GM04503 (cell line): ENCODE data around the gene NLRP14.

Experiments used
- DNase-seq: peaks from one replicate; pipeline ENCODE4 v3.0.0-alpha.2; 2012; ENCODE audit warnings: low read depth

The NLRP14 gene, protein sequence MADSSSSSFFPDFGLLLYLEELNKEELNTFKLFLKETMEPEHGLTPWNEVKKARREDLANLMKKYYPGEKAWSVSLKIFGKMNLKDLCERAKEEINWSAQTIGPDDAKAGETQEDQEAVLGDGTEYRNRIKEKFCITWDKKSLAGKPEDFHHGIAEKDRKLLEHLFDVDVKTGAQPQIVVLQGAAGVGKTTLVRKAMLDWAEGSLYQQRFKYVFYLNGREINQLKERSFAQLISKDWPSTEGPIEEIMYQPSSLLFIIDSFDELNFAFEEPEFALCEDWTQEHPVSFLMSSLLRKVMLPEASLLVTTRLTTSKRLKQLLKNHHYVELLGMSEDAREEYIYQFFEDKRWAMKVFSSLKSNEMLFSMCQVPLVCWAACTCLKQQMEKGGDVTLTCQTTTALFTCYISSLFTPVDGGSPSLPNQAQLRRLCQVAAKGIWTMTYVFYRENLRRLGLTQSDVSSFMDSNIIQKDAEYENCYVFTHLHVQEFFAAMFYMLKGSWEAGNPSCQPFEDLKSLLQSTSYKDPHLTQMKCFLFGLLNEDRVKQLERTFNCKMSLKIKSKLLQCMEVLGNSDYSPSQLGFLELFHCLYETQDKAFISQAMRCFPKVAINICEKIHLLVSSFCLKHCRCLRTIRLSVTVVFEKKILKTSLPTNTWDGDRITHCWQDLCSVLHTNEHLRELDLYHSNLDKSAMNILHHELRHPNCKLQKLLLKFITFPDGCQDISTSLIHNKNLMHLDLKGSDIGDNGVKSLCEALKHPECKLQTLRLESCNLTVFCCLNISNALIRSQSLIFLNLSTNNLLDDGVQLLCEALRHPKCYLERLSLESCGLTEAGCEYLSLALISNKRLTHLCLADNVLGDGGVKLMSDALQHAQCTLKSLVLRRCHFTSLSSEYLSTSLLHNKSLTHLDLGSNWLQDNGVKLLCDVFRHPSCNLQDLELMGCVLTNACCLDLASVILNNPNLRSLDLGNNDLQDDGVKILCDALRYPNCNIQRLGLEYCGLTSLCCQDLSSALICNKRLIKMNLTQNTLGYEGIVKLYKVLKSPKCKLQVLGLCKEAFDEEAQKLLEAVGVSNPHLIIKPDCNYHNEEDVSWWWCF

DNA sequence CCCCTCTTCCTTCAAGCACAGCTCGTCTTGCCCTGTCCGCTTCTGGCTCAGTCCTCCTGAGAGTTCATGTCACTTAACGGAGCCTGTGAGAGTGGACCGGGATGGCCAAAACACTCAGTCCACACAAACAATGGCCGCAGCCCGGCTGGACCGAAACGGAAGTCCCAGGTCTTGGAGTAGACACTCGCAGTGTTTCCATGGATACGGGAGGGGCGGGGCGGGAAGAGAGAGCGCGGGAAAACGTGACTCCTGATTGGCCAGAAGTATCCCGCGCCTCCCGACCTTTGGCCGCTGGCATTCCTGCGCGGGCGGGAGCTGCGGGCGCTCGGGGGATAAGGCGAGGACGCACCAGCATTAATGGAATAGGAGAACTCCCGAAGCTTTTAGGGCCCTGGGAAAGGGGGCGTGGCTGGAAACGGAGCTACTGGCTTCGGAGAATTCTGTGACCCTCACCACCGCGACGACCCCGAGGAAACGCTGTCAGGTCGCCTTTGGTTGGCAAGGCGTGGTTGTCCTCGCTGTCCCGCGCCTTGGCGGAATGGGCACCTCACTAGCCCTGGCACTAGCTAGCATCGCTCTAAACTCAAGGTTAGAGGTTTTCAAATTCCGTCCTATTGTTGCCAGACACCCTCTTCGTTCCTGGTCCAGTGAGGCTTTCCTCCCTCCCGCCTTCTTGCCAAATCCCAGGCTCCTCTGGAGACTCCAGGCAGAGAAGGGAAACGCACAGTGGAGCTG is at the start of gene NLRP14, which contains the start of gene ZNF214:
NLRP14 (plus strand) TSS at position 297 of the 735 bp plus-strand sequence. CDS start 18,108 bp downstream, outside the sequence.
ZNF214 (minus strand) TSS at position 164 of the 735 bp plus-strand sequence. CDS start 17,511 bp downstream, outside the sequence.
- peak; percentile 57 for DNase-seq

DNA sequence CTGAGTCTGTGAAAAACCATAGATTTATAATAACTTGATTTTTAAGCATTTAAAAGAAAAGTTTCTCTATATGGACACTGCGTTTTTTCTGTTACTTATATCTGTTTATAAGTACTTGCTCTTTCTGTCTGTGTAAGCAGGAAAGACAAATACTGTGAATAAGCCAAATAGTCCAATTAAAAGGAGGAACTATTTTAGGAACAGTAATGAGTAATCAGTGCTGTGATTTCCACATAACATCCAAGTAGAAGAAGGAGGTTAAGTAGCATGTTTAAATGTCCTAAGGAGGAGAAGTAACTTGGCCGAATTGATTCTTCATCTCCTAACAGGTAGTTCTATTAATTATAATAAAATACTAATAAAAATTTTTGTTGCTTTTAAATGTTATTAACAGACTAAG is 40.9 kb upstream of the NLRP14 start:
- DNase-seq, result no peak

DNA sequence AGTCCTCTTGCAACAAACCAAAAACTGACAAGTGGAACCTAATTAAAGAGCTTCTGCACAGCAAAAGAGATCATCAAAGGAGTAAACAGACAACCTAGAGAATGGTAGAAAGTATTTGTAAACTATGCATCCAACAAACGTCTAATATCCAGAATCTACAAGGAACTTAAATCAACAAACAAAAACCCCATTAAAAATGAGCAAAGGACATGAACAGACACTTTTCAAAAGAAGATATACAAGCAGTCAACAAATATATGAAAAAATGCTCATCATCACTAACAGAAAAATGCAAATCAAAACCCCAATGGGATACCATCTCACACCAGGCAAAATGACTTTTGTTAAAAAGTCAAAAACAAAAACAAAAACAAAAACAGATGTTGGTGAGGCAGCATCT is 33.8 kb upstream of the NLRP14 start:
- DNase-seq, result no peak

DNA sequence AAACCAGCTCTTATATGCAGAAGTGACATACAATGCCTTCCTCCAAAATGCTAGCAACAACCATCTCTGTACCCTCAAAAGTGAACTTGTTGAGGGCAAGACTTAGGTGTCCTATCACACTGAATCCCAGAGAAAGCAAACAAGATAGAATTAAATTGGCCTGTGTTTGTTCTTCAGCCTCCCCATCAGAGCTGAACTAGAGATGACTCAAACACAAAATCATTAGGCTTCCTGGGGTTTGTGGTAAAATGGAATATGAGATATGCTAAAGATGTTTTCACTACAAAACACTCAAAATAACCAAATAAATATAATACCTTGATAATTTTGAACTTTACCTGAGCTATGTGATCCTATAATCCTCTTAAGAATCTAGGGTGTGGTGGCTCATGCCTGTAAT is 31.8 kb upstream of the NLRP14 start:
- no peak for DNase-seq

DNA sequence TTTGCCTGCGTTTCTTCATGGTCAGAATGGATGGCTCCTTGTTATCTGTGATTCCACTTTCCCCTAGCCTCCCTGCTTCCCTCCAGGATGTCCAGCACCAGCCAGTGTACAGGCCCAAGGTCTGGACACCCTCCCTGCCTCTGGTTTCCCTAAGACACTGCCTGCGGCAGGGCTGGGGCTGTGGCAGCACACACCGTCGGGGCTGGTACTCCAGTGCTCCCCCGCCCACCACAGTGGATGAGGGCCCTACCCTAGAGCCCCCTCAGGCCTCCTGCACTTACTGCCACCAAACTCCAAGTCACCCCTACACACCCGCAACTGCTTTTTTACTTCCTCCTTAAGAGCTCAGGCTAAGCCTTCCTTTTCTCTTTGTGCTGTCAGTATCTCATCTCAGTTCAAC is 29.1 kb upstream of the NLRP14 start:
- DNase-seq, result no peak

DNA sequence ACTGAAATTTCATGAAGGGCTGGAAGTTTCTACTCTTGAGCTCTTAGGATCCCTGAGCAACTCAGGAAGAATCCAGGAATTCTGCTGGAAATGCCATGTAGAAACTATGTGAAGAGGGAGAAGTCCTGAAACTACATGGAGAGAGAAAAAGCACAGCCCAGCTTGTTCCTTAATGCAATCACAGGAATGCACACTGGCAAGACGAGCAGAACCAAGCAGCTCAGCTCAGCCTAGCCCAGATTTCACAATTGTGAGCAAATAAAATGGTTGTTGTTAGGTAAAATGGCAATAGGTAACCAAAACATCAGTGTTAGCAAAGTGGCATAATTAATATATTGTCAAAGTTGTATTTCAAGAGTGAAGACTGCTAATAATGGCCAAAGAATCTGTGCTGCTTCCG is 28.3 kb upstream of the NLRP14 start:
- DNase-seq, result no peak

DNA sequence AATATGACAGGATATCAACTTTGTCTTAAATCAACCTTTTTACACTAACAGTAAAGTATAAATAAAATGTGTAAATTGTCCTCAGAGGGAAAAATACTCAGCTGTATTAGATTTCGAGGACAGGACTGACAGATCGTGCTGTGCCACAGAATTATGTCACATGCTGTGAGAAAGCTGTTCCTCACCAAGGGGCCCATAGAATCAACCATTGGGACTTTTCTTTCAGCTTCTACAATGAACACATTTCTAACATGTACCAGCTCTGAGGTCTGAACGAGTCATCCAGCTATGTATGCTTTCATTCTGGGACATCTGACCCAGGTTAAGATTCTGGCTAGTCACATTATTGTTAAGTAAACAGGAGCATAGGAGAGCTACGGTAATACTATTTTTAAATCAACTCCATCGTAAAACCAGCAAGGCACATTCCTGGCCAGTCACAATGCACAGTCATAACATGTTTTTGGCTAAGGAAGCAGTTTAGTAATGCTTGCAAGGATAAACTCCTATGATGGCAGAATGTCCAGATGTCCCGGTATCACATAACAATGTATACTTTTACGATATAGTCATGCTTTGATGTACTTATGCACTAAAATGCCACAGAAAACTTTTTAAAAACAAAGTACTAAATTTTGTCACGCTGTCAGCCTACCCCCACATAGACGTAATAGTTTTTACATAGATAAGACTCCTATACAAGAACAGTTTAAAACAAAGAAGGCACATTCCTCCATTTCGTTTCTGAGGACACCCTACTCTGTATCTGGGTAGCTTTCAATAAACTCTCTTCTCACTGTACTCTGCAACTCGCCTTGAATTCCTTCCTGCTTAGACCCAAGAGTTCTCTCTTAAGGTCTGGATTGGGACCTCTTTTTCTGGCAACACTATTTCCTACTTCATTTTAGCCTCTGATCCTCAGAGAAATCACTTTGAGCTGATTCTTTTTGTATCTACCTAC is 27.5 kb upstream of the NLRP14 start:
- peak; percentile 58 for DNase-seq

DNA sequence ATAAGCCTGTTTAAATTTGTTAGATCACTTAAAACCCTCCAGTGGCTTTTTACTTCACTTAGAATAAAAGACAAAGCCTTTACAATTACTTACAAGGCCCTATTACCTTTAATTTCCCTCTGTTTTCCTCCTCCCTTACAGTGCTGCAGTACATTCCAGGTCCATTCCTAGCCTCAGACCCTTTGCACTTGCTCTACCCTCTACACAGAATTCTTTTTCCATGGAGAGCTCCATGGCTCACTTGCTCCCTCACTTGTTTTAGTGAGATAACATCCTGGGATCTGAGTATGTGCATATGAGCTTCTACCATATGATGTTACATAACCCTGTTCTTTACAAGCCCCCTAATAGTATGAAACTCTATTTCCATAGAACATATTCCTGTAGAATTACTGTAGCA is 24.6 kb upstream of the NLRP14 start:
- no peak for DNase-seq

DNA sequence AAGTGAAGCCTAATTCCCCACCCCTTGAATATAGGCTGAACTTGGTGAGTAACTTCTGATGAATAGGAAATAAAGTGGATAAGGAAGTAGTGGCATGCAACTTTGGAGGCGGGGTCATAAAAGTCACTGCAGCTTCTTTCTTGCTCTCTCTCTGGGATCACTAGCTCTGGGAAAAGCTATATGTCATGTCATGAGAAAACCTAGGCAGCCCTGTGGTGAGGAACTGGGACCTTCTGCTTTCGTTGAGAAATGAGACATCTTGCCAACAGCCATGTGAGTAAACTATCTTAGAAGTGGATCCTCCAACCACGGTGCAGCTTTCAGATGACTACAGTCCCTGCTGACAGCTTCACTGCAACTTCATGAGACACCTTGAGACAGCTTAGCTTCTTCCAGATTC is 15.8 kb upstream of the NLRP14 start:
- DNase-seq, result peak; percentile 38

DNA sequence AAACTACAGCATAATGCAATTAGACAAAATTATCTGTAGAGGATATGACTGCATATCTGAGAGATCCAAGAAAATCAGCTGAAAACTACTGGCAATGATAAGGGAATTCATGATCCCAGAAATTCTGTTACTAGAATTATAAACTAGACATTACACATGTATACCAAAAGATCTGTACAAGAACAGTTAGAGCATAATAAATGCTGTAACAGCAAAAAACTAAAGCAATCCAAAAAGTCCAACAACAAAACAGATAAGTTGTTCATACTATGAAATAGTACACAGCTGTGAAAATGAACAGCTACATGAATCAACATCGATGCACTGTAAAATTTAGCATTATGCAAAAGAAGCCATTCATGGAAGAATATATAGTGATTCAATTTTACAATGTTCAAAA is 6.2 kb upstream of the NLRP14 start:
- DNase-seq, result no peak

DNA sequence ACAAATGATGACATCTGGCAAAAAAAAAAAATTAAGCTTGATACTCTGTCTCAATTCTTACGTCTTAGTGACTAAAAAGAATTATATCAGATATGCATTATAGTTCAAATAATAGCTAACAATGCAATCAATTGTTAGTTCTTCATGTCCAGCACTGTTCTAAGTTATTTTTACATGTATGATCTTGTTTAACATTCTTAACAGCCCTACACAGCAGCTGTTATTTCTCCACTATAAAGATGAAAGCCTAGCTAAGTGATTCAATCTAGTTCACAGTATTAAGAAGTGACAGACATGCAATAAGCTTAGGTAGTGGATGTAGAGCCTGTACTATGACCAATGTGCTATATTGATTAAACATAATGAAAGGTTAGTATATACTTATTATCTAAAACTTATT is 4.3 kb upstream of the NLRP14 start:
- no peak for DNase-seq

DNA sequence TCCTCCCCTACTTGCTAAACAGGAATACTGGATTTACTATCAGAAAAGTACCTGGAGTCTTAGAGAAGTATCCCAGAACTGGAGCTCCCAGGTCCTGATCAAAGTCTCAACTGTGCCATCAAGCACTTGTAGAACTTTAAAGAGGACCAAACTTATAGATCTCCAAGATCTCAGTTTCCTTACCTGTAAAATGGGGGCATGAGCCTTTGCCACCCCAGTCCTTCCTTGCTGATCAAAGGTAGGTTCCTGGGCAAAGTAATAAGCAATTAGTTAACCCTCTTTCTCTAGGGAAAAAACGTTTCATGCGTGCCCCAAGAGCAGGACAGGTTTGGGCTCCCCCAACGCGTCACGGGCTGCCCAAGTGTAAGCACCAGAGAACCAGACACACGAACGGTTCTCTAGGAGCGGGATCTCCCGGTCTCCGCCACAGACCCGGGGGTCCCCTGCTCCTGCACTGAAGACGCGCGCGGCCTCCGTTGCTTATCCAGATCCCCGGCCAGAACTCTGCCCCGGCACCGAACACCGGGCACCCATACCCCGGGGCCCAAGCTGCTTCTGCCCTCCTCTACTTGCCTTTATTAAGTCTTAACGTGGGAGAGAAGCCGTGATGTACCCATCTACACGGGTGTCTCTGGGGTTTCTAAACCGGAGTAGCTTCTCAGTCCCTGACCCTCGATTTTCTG is 638 bp upstream of the NLRP14 start:
- no peak for DNase-seq

DNA sequence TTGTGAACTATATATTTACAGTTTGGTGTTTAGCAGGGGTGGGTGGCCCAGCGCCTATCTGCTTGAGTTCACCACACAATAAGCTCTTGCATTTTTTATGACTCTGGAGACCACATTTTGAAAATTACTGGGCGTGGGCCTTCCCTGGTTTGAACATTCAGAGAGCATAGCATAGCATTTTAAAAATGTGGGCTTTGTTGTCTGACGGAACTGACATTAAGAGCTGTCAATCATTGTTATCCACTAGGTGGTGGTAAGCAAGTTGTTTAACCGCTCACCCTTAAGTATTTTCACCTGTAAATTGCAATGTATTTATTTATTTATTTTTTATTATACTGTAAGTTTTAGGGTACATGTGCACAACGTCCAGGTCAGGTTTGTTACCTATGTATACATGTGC is 1.0 kb downstream of the NLRP14 start:
- no peak for DNase-seq

DNA sequence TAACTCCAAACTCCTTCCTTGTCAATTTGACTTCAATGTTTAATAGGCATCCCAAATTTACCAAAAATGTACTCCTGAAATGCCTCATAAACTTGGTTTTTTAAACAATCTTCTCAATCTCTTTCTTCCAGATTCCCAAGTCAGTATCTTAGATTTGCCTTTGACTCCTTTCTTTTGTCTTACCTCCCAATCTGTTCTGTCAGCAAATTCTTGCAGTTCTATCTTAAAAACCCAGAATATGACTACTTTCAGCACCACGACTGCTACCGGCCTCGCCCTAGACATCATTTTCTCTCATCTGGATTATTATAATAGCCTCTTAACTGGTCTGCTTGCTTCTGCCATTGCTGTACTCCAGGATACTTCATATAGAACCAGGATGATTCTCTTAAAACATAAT is 7.9 kb downstream of the NLRP14 start:
- DNase-seq, result no peak

DNA sequence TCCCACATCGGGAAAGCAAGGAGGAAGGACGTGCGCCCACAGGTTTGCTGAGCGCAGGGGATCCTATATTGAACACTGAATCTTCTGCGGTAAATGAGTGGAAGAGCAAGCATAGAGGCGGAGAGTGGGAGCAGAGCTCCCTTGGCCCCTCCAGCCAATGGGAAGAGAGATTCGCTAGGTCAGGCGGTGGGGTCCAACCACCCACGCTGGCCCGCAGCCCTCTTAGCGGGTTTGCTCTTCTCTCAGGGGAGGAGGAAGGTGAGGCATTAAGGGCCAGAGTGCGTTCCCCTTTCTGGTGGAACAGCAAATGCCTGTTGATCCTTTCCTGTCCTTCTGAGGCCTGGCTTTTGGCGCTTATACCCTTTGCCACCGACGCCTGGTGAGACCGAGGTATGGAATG is 10.6 kb downstream of the NLRP14 start:
- DNase-seq, result no peak

DNA sequence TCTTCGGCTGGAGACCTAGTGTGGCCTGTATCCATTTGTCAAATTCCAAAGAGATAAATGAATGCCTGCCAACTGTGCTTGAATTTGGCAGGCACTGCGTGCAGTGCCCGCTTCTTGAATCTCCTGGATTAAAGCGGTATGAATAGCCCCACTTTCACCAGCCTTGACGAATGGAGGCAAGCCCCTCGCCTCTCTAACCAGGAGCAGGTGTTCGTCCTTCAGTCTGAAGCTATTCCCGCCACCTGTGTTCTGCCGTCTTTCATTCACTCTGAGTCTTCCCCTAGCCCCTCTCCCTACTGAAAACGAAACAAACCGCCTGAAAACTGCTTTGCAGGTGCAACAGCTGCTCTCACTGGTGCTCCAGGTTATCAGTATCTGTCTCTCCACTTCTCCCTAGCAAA is 11.2 kb downstream of the NLRP14 start:
- DNase-seq, result no peak

DNA sequence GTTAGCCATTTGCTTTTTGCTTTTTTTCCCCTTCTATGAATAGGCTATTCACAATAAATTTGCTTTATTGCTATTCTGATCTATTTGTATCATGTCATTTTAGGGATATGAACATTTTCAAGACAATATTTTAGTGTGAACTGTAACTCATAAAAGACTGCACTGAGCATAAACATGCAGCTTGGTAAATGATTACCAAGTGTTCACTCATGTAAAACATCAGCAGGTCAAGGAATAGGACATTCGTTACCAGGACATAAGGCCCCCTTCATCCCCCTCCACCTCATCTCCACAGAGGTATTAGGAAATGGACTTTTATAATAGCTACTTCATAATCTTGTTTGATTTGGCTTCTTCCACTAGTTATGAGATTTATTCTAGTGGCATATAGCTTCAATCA is 12.4 kb downstream of the NLRP14 start:
- no peak for DNase-seq

DNA sequence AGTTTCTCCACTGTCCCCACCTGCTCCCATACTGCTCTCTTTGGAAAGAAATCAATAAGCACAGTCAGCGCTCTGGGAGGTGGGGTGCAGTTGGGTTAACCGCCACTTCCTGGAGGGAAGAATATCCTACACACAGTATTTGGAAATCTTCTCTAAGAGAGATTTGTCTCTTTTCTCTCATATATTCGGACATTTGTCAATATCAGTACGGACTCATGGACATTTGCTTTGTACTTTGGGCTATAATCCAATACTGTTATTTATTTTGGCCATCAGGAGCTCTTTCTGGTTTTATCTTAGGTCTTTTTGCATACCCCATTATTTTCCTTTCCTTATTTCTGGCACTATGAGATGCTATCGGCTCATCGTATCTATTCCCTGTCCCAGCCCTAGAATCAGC is 13.7 kb downstream of the NLRP14 start:
- DNase-seq, result no peak

DNA sequence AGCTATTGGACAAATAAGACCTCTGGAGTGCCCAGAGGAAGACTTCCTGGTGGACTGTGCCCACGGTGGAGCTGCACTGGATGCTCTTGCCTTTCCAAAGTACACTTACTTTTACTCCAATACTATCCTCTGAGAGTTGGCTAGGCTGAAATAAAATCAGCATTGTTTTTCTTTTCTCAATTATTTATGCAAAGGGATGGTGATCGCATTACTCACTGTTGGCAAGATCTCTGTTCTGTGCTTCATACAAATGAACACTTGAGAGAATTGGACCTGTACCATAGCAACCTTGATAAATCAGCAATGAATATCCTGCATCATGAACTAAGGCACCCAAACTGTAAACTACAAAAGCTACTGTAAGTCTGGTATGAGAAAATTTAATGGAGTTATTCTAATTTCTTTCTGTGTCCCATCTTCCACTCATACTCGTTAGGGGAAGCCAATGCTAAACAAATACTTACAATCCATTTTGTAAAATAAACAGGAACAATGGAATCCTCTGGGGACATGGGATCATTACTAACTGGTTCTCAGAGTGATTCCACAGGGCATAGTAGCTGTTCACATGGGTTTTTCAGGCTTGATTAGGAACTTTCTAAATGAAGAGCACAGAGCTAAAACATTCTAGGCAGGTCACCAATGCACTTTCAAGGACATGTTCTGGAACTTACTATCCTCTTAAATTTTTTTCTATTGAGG is 26.3 kb downstream of the NLRP14 start:
- DNase-seq, result peak; percentile 25

DNA sequence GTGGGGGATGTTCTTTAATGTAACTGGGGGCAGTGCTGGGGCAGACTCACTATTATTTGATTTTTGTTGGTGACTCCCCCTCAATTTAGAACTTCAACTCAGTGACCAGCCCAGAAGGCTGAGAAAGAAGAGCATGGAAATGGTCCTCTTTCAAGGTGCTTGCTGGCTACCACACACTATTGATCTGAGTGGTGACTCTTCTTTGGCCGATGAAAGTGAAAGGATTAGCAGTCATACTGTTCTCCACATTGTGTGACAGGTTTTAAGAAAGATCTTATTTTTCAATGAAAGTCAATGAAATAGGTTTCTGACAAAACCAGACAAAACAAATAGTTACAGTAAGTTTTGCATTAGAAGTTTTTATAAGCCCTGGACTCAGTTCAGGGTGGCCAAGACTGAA is 29.9 kb downstream of the NLRP14 start:
- DNase-seq, result no peak
